ENCODE measurements around the gene GLIS1.

Gene GLIS1

DNA sequence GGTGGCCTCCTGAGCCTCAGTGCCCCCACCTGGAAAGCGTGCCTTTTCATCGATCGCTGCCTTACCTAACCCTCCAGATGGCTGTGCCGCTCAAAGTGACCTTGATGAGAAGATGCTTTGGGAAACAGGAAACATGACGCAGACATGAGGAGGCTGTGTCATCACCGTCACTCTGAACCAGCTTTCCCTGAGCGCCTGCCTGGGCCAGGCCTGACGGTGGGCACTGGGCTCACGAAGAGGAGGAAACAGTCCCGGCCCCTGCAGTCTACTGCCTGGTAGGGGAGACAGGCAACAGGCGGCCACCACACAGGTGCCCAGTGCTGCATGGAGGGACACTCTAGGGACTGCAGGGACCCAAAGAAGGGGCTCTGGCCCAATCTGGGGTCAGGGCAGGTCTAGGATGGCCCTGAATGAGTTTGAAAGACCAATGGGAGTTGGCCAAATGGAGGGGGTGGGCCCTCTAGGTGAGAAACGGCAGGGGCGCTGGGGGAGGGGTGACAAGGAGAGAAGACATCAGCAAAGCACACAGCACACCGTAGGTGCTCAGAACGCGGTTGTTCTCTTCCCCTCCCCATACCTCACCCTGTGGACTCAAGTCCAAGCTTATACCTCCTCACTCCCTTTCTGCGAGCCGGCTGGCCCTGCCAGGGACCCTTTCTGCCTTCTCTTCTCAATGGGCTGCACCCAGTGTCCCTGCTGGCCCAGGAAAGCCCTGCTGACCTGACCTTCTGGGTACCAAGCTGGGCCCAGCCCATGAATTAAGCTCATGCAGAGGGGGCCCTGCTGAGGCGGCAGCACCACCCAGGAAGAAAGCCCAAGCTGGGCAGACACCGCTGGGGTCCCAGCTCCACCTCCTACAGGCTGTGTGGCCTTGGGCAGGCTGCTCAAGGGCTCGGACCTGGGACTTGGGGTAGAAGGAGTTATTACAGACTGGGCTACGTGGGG, 44.9 kb downstream of the GLIS1 start:
- DNase-seq (ENCODE audit: low read depth in 3 of 3): no peak

DNA sequence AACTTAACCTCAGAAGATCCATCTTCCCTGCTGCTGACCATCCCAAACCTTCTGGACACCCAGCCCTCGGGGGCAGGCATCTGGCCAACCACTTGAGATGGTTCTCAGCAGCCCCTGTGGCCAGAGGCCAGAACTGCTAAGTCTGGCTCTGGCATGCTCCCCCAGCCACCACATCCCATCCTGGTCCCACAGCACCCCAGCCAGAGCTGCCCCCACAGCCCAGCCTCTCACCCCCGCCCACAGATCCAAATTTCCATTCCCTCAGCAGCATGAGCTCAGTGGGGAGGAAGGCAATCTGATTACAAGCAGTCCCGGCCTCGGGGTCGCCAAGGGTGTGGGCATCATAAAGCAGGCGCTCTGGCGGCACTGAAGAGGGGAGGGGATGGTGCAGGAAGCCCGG, 45.6 kb downstream of the GLIS1 start:
- no peak for DNase-seq (ENCODE audit: low read depth in 3 of 3)

DNA sequence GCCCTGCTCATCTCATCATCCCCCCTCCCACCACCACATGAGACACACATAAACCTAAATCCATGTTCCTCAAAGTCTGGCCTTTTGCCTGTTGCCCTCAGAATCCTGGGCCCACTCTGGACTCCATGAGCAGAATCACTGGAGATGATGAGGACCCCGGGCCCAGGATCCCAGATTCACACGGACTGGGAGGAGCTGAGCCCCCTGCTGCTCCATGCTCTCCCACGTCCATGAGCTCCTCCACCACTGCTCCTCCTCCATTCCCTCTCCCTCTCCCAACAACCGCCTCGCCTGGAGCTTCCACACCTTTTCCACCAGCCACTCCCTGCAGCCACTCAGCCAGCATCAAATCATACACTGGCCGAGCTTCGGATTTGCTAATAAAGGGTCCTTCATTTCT, 47.6 kb downstream of the GLIS1 start:
- no peak for DNase-seq (ENCODE audit: low read depth in 3 of 3)

DNA sequence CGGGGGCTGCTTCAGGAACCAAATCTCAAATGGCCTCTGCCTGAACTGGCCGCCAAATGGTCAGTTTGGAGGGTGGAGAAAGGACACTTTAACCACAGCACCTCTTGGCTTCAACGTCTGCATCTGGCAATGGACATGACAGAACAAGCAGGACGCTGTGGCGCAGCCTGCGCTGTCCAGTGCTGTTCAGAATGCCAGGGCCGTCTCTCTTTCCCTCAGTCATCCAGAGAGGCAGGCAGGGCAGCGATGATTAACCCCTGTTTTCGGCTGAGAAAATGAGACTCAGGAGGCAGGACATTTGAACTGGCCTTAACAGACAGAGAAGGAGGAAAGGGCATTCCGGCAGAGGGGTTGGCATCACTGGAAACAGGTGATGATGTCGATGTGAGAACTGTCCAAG, 48.6 kb downstream of the GLIS1 start:
- no peak for DNase-seq (ENCODE audit: low read depth in 3 of 3)

DNA sequence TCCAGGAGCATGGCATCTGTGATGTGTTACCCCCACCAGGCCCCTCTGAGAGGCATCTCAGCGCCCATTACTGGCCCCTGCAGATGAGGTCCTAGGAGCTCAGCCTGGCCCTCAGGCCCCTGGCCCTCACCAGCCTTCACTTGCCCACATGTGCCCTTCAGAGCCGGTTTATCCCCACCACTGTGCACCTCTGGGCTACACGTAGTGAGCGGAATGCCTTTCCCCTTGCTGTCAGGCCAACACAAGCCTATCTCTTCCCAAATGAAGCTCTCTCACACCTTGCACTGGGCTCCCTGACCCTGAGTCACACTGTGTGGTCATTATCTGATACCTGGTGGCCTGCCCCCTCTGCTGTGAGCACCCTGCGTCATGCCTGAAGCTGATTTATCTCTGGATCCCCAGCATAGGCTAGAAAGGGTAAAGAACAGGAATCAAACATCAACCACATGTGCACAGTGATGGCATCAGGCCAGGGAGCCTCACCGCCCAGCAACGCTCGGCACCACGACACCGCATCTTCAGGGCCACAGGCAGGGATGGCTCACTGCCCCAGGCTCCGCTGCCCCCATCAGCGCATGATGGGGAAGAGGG, 49.1 kb downstream of the GLIS1 start:
- DNase-seq (ENCODE audit: low read depth in 3 of 3): no peak

DNA sequence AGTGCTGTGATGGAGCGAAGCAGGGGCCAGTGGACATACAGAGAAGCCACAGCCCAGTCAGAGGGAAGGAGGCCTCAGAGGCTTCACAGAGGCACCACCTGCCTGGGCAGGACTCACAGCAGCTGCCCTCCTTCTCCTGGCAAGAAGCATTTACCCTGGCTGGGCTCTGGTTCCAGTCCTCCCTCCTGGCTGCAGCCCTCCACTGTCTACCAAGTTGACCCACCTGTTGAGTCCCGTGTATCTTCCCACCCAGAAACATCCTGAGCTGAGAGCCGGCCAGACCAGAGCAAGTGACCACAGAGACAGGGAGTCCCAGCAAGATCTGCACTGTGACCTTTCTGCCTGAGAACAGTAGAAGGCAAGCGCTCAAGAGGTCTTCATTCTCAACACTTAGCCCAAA, 49.7 kb downstream of the GLIS1 start:
- DNase-seq (ENCODE audit: low read depth in 3 of 3): no peak

DNA sequence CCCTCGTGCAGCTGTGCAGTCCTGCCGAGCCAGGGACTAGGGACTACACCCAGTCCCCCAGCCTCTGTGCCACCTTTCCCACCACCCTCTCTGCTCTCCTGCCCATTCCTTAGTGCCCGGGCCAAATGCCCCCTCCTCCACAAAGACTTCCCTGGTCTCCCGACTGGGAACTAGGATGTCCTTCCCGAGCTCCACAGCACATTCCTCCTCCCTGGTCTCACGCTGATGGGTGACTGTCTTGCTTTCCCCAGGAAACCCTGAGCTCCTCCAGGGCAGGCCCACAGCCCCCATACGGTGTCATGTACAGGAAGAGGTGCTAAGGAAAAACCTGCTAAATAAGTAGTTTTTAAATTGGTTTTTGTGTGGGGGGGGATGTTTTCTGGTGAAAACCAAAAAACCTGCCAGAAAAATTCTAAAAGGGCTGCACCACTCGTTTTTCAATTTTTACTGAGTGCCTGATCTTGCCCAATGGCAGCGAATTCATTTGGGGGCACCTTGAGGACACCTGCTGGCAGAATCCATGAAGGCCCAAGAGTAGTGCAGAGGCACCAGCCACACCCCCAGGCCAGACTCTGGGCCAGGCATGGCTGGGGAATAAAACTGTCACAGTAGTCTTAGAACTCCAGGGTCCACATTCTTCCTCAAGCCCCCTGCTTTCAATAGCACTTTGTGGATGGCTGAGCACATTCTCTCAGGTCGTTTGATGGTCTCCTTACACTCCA, 50.4 kb downstream of the GLIS1 start:
- no peak for DNase-seq (ENCODE audit: low read depth in 3 of 3)

DNA sequence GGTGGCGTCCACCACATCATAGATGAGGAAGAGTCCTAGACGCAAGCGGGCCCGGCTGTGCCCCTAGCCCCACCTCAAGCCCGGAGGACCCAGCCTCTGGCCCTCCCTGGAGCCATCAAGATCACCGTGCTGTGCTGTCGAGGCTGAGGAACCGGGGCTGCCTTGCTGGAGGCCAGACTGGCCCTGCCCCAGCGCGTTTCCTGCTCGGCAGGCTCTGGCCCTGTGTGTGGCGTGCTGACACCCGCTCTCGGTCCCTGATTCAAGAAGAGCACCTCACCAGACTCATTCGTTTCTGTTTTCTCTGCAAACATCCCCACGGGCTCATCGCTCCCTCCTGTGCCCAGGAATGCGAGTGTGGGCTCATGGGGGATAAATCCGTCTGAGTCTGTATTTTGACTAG, 51.1 kb downstream of the GLIS1 start:
- no peak for DNase-seq (ENCODE audit: low read depth in 3 of 3)

DNA sequence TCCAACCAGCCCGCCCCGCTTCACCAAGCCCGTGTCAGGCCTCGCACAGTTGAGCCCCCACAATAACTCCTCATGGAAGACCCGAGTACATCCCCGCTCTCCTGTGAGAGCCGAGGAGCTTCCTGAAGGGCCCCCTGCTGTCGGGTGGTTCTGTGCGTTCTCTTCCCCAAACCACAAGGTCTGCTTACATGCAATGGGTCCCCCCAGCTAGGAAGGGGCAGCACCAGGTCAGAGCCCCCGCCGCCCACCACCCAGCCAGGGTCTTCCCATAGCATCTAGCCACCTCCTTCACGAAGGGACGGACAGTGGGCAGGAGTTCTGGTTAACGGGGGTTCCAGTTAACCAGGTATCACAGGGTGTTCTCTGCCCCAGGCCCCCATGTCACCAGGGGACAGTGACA, 51.5 kb downstream of the GLIS1 start:
- no peak for DNase-seq (ENCODE audit: low read depth in 3 of 3)

DNA sequence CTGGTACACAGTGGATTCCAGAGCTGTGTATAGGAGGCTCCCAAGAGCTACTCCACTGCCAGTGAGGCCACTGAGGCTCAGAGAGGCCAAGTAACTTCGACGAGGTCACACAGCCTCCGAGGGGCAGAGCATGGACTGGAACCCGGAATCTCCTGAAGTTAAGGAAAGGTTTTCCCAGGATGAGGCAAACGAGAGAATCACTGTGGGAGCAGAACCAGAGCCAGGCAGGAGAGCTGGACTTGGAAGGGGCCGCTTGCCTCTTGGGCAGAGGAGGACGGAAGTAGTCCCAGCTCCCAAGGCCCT, 52.0 kb downstream of the GLIS1 start:
- DNase-seq (ENCODE audit: low read depth in 3 of 3): no peak

DNA sequence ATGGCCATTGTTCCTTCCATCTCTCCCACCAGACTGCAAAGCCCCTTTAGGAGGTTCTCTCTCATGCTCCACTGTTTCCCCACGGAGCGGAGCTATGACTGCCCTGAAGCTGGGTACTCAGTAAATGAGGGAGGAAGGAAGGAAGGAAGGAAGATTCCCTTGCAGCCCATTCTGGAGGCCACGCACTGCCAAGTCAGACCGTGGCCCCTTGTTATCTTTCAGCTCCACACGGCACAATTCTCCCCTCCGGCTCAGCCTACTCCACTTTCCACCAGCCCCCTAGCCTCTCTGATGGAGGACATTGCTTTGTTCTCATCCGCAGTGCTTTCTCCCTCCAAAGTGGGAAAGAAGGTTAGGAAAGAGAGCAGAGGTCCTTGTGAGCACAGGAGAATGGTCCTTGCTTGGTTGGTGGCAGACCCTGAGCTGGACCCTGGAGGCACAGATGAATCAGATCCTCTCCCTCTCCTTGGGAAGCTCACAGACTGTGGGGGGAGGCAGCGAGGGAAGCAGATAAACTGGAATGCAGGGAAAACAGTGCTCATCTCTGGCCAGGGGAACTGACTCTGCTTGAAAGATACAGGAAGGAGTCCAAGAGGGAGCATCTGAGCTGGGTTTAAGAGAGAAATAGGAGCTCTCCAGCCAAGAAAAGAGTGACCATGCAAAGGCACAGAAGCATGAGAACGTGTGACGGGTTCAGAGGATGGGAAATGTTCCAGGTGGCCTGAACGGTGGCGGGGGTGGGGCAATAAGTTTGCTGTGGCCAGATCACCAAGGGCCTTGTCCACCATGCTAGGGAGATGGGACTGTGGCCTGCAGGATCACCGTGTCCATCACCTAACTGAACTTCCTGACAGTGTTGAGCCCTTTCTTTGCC, 52.6 kb downstream of the GLIS1 start:
- no peak for DNase-seq (ENCODE audit: low read depth in 3 of 3)

DNA sequence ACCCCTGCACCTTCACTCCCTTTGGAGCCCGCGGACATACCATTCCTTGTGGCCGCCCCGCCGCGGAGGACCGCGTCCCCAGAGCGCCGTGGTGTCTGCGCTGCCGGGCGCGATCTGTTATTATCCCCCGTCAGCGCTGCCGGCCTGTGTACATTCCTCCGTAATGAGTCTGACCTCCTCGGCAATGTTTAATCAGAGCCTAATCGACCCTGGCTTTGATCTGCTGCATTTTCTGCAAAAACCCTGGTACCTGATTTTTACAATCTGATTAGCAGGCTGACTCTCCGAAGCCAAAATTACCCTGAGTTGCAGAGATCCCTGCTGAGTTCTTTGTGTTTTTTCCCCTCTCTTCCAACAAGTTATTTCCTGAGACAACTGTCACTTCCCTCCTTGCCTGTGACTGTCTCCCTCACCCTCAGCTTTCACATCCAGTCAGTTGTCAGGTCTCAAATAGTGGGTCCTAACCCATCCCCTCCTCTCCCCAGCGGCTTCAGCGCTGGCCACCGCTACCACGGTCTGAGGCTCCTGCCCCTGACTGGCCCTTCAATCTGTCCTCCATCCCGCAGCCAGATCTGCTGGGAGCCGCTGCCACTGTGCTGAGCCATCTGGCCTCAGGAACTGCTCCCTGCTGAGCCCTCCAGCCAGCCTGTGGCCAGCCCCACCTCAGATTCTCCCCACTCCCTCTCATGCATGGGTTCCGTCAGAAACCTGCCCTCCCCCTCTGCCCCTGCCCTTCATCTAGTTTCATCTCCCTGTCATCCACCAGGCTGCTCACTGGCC, 53.5 kb downstream of the GLIS1 start:
- DNase-seq (ENCODE audit: low read depth in 3 of 3): no peak

DNA sequence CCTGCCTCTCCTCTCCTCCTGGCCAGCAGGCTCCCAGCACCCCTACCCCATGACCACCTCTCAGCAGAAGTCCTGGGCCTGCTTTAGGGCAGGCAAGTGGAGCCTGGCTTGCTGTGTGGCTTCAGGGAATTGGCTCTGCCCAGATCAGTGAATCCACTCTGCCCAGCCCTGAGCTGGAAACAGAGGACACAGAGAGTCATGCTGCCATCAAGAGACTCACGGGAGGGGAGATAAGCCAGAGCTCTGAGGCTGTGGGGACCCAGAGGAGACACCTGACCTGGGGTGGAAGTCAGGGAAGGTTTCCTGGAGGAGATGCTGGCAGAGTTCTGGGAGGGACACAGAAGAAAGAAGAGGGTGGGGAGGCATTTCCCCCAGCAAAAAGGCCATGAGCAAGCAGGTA, 54.2 kb downstream of the GLIS1 start:
- DNase-seq (ENCODE audit: low read depth in 3 of 3): no peak

DNA sequence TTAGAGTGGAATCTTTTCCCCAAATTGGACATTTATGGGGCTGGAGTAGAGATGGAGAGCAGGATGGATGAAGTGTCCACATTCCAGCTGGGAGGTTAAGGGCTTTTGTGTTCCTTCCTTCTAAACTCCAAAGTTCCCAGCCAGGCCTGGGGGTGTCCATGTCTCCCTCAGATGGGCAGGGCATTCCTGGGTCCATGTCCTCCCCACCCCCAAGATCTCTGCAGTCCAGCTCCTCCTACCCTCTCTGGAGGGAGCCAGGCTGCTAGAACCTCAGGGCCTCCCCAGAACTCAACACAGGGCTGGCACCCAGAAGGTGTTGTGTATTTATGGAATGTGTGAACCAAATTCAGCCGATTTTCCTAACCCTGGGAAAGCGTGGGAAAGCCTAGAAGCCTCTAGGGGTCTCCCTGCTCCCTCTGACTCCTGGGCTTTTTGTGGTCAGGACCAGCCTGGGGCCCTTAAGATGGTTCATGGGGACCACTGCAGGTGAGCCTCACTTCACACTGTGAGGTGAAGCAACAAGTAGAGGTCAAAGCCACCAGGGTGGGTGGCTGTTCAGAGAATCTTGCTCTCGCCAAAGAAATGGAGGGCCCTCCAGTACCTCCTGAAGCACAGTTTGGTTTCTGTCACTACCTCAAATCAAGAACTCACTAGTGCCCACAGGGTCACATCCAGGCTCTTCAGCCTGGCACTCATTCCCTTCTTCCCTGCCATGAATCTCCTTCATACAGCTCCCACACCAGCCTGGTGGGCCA, 54.8 kb downstream of the GLIS1 start:
- no peak for DNase-seq (ENCODE audit: low read depth in 3 of 3)

DNA sequence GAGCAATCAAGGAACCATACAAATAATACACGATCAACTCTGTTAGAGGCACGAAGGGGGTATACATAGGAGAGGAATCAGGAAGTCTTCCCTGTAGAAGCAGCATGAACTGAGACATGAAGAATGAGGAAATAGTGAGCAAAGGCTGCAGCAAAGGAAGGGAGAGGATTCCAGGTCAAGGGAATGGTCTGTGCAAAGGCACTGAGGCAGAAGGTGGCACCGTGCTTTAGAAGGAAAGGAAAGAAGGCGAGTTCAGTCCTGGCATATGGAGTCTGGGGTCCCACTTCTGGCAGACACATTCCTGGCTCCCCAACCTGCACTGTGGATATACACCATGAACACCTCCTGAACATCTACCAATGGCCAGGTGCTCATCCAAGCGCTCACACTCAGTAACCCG, 56.1 kb downstream of the GLIS1 start:
- DNase-seq (ENCODE audit: low read depth in 3 of 3): no peak

DNA sequence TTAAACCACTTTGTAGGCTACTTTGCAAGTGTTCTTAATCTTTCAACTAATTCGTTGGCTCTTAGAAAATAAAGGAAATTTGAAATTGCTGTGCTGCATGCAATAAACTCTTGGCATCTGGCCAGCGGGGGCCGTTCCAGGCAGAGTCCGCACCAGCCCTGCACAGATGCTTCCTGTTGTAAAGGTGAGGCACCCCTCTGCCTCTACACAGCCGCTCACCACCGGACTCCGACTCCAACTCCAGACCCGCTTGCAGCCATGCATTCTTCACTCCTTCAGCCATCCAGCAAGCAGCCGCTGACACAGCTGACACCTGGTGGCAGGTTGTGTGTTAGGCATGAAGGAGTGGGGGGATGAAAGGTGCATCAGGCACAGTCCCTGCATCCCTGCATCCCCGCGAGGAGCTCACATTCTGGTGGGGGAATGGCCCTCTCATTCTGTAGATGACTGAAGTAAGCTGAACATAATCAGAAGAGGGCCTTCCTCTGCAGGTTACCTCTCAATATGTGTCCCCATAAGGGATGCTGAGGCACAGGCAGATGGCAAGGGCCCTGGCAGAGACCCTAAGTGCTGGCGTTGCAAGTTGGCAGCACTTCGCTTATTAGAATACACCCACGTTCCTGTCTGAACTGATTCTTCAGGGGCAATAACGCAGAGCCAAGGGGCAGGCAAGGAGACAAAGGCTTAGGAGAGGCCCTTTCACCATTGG, 56.8 kb downstream of the GLIS1 start:
- DNase-seq (ENCODE audit: low read depth in 3 of 3): peak; percentile 5 to 35 (median 5)

DNA sequence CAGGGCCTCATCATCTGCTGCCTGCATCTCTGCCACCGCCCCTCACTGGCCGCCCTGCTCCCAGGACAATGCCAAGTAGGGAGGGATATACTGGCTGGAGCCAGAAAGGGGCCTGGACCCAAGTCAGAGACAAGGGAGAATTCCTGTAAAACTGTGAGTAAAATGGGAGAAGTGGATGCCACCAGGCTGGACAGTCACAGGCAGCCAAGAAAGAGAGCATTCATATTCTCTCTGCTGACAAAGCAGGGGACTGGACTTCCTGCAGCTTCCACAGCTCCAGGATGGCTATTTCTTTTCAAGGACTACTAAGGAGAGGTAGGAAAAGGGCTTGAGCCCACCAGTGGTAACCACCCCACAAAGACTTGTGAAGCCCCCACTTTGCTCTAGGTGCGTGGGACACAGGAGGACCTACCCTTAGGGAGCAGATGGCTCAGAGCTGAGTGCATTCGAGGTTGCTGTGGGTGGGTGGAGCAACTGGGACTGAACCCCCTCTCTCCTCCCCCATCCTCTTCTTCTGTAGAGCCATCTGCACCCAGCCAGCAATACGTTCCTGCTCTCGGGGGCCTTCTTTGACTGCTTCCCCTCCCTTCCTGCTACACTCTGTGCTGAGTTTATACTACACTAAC, 57.5 kb downstream of the GLIS1 start:
- DNase-seq (ENCODE audit: low read depth in 3 of 3): no peak

DNA sequence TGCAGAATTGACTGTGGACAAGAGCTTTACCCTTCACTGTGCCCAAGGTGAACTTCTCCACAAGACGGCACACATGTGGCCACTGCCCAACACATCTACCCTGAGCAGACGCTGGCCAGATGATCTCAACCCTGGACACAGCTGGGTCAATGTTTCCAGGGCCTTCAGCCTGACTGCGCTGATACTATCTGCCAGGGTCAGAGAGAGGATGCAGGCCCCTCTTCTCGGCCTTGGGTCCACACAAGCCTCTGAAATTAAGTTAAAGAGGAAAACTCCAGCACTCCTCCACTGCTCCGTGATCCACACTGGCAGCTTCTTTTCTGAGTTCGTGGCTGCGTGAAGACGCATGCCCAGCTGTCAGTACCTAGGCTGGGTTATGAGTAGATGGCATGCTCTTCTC, 58.1 kb downstream of the GLIS1 start:
- DNase-seq (ENCODE audit: low read depth in 3 of 3): no peak

All from stimulated activated CD4-positive, alpha-beta T cell treated with anti-CD3 and anti-CD28 coated beads, TNF-alpha, amount 100 ng/mL, for 24 hours (primary cell).